Common myeloid progenitor, CD34-positive (primary cell): ENCODE data around the gene HMG20A.

Source experiments
- CTCF ChIA-PET: fragments of 350-600 bp; sonication (Branson Sonifier 250); formaldehyde crosslinking; loops from one replicate; lab custom pipeline; 2021; ENCODE audit warnings: antibody characterized with exemption; lab: Charles Lee
- POLR2A ChIA-PET: fragments of 350-600 bp; sonication (Branson Sonifier 250); formaldehyde crosslinking; loops from one replicate; lab custom pipeline; 2021; ENCODE audit warnings: antibody characterized with exemption; lab: Charles Lee
- DNase-seq, 3 donors: peaks; one replicate each; pipeline versions ENCODE4 v3.0.0 to v3.0.0-alpha.2; 2013
- H3K27ac ChIP-seq, 2 experiments: 1 replicate in 1 of 2; 2 replicates in 1 of 2; pipeline ENCODE4 v1.7.0; 2013; ENCODE audit warnings: inconsistent platforms in 2 of 2, low read length in 2 of 2, mild to moderate bottlenecking in 2 of 2, low read depth in 1 of 2, moderate library complexity in 1 of 2; ENCODE audit not compliant: severe bottlenecking in 2 of 2, insufficient read depth in 1 of 2, poor library complexity in 1 of 2
- H3K27me3 ChIP-seq, 5 experiments: replicated peaks in 2 of 5; 1 replicate in 3 of 5; 2 replicates in 2 of 5; pipeline versions ENCODE4 v1.6.1 to v1.7.0; 2013; ENCODE audit warnings: low read length in 4 of 5, mild to moderate bottlenecking in 2 of 5, moderate library complexity in 2 of 5, inconsistent platforms in 1 of 5; ENCODE audit not compliant: insufficient read depth in 5 of 5, control insufficient read depth in 4 of 5
- H3K36me3 ChIP-seq, 4 experiments: 1 replicate in 2 of 4; 2 replicates in 2 of 4; pipeline versions ENCODE4 v1.6.1 to v1.7.0; 2013; ENCODE audit warnings: low read length in 3 of 4, control low read depth in 1 of 4, mild to moderate bottlenecking in 1 of 4; ENCODE audit not compliant: control insufficient read depth in 4 of 4, insufficient read depth in 4 of 4
- H3K4me1 ChIP-seq, 4 experiments: 1 replicate in 3 of 4; 2 replicates in 1 of 4; pipeline versions ENCODE4 v1.6.1 to v1.7.1; 2013; ENCODE audit warnings: low read length in 3 of 4, mild to moderate bottlenecking in 3 of 4, control low read depth in 1 of 4, inconsistent platforms in 1 of 4, moderate library complexity in 1 of 4; ENCODE audit not compliant: control insufficient read depth in 4 of 4, insufficient read depth in 4 of 4; ENCODE audit errors: control extremely low read depth in 1 of 4
- H3K4me3 ChIP-seq, 7 experiments: 1 replicate in 4 of 7; 2 replicates in 3 of 7; pipeline versions ENCODE4 v1.5.1 to v1.7.0; 2013; ENCODE audit warnings: mild to moderate bottlenecking in 7 of 7, low read length in 6 of 7, moderate library complexity in 6 of 7, inconsistent platforms in 2 of 7, low read depth in 2 of 7, control low read depth in 1 of 7; ENCODE audit not compliant: insufficient read depth in 4 of 7, control insufficient read depth in 1 of 7; ENCODE audit errors: extremely low read depth in 1 of 7
- H3K9me3 ChIP-seq, 5 experiments: 1 replicate in 4 of 5; 2 replicates in 1 of 5; pipeline versions ENCODE4 v1.6.1 to v1.7.1; 2013; ENCODE audit warnings: low read length in 4 of 5, mild to moderate bottlenecking in 2 of 5, inconsistent platforms in 1 of 5, low read depth in 1 of 5, moderate library complexity in 1 of 5; ENCODE audit not compliant: control insufficient read depth in 4 of 5, insufficient read depth in 2 of 5; ENCODE audit errors: control extremely low read depth in 1 of 5
- WGBS: methylation state at CpG from one replicate; pipeline ENCODE4 v1.1.5; 2013; ENCODE audit not compliant: insufficient coverage; 5-methylcytosine and 5-hydroxymethylcytosine counted together

Gene HMG20A

GRCh38 chr15:77489647-77490046 lies 69.0 kb downstream of the HMG20A start:
- POLR2A ChIA-PET: interaction anchor here (0.6 kb wide), 1 partner anchor 343 kb away, joined by 4 read pairs; no protein-coding TSS in a partner anchor
- no peak overlapping the region for H3K4me3 ChIP-seq
- no peaks in the 10 kb centered on the region for H3K9me3 ChIP-seq
- peaks cover 0 to 13% (median 11%) of the 10 kb centered on the region in 4 experiments for H3K4me1 ChIP-seq
- no peak overlapping the region for H3K27ac ChIP-seq
- H3K27me3 ChIP-seq: no peaks in the 10 kb centered on the region
- DNase-seq: no peak
- peaks cover 5 to 17% (median 5%) of the 10 kb centered on the region in 4 experiments for H3K36me3 ChIP-seq
- CTCF ChIA-PET: no interaction called here
- 99% methylated on average over 5 of the region's 5 CpGs for WGBS

DNA sequence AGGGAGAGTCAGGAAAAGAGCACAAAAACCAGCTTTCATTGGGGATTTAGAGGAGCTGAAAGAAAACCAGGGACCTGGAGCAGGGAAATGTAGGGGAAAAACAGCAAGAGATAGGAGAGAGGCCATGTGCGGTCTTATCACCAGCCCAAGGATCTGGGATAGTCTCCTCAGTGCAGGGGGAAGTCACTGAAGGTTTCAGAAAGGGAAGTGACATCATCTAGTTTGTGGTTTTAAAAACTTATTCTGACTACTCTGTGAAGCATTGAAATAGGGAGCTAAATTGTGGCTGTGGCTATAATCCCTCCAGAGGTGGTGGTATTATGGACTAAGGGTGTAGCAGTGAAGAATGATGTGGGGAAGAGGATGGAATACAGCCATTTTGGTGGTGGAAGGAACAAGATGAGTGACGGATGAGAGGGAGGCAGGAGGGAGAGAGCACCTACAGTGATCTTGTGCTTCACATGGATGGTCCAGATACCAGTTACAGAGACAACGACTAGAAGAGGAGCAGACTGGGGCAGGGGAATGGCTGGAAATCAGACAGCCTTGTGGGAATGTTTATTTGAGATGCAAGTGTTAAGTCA lies 72.7 kb downstream of the HMG20A start:
- H3K4me1 ChIP-seq: peaks cover 0 to 27% (median 25%) of the 10 kb centered on the region in 4 experiments
- WGBS: 25% methylated on average over 3 of the region's 3 CpGs
- ChIA-PET CTCF (interaction anchor here (1.0 to 3.8 kb wide), 7 partner anchors 13 to 375 kb away, joined by 3 to 17 read pairs (median 4); no protein-coding TSS in a partner anchor), POLR2A (no interaction called here)
- H3K4me3 ChIP-seq: no peak overlapping the region
- H3K9me3 ChIP-seq: no peaks in the 10 kb centered on the region
- no peak overlapping the region for H3K27ac ChIP-seq
- peak; percentile 56 to 81 (median 74) for DNase-seq
- peaks cover 0 to 2% (median 0%) of the 10 kb centered on the region in 5 experiments for H3K27me3 ChIP-seq
- peaks cover 0 to 3% (median 0%) of the 10 kb centered on the region in 4 experiments for H3K36me3 ChIP-seq

DNA sequence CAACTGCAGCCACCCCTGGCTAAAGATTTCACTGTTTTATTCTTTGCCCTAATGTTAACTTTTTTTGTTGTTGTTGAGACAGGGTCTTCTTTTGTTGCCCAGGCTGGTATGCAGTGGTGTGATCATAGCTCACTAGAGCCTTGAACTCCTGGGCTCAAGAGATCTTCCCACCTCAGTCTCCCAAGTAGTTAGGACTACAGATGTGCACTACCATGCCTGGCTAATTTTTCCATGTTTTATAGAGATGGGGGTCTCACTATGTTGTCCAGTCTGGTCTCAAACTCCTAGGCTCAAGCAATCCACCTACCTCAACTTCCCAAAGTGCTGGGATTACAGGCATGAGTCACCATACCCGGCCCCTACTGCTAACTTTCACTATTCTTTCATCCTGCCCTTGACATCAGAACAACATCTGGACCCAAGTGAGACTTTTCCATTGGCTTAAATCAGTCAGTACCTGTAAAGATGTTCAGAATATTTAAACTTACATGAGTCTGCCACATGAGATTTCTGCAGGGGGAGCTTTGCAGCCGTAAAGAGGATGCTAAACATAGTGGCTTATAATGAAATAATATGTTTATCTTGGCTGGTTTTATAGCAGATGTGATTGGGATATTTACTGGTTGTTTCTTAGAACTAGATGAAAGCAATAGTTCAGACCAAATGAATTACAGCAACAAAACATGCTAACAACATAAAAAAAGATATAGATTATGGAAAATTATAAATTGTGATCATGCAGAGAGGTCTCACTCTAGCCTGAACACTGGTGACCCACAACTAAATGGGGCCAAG lies 73.6 kb downstream of the HMG20A start:
- no peak for DNase-seq
- peaks cover 0 to 3% (median 0%) of the 10 kb centered on the region in 4 experiments for H3K36me3 ChIP-seq
- H3K27me3 ChIP-seq: peaks cover 0 to 2% (median 0%) of the 10 kb centered on the region in 5 experiments
- peaks cover 0 to 27% (median 25%) of the 10 kb centered on the region in 4 experiments for H3K4me1 ChIP-seq
- CTCF ChIA-PET: interaction anchor here (1.0 to 6.3 kb wide), 7 partner anchors 12 to 375 kb away, joined by 3 to 80 read pairs (median 5); no protein-coding TSS in a partner anchor
- H3K27ac ChIP-seq: no peak overlapping the region
- WGBS: 100% methylated on average over 2 of the region's 2 CpGs
- POLR2A ChIA-PET: no interaction called here
- no peaks in the 10 kb centered on the region for H3K9me3 ChIP-seq
- H3K4me3 ChIP-seq: no peak overlapping the region

DNA sequence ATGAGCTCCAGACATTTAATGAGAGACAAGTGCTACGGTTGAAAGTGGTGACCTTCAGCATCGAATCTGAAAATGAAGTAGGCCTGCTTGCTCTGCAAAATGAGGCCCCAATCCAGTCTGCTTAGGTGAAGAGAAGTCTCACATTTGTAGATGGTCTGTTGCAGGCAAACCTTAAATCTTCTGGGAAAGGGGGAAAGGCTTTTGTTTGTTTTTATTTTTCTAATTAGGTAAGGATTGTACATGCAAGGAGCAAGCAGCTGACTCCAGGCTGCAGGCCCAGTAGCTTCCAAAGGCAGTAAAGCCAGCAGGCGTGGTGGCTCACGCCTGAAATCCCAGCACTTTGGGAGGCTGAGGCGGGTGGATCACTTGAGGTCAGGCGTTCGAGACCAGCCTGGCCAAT lies 74.3 kb downstream of the HMG20A start:
- ChIA-PET CTCF (interaction anchor here (1.1 to 6.3 kb wide), 4 partner anchors 48 to 376 kb away, joined by 3 to 80 read pairs (median 11); no protein-coding TSS in a partner anchor), POLR2A (no interaction called here)
- Histone ChIP-seq H3K27ac (no peak overlapping the region), H3K27me3 (peaks cover 0 to 2% (median 0%) of the 10 kb centered on the region in 5 experiments), H3K4me3 (no peak overlapping the region), H3K36me3 (no peaks in the 10 kb centered on the region), H3K9me3 (no peaks in the 10 kb centered on the region), H3K4me1 (peaks cover 0 to 27% (median 25%) of the 10 kb centered on the region in 4 experiments)
- no peak for DNase-seq
- WGBS: 93% methylated on average over 5 of the region's 7 CpGs

- peak in 2 of 3 donors; percentile 31 to 33 for DNase-seq
- no peak overlapping the region for H3K27ac ChIP-seq
- POLR2A ChIA-PET: no interaction called here
These were observed 75.3 kb downstream of the HMG20A start for GRCh38 chr15:77495838-77496596.

DNA sequence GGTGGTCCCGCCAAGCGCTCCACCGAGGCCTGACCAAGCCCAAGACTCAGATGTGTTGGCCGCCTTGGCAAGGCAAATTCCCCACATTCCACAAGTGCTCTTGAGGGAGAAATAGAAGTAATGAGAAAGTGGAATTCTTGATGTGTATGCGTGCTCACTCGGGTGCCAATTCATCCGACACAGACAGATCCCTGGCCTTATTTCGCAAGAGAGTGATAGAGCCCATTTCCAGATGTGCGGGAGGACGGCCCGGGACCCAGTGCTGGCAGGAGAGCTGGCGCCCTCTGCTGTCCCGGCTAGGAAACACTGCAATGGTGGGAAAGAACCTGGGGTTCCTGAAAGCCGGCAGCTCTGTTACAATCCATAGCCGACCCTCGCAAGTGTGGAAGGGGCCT lies 76.0 kb downstream of the HMG20A start:
- Histone ChIP-seq H3K27ac (no peak overlapping the region), H3K36me3 (no peaks in the 10 kb centered on the region), H3K4me3 (no peak overlapping the region), H3K27me3 (peaks cover 0 to 5% (median 0%) of the 10 kb centered on the region in 5 experiments), H3K9me3 (no peaks in the 10 kb centered on the region), H3K4me1 (peaks cover 0 to 27% (median 25%) of the 10 kb centered on the region in 4 experiments)
- WGBS: 11% methylated on average over 12 of the region's 16 CpGs
- DNase-seq: peak; percentile 72 to 80 (median 76)
- ChIA-PET CTCF (interaction anchor here (0.7 to 6.3 kb wide), 23 partner anchors 9 to 561 kb away, joined by 3 to 80 read pairs (median 4); no protein-coding TSS in a partner anchor), POLR2A (interaction anchor here (1.3 kb wide), 1 partner anchor 35 kb away, joined by 3 read pairs; no protein-coding TSS in a partner anchor)

More at GRCh38 chr15:77495838-77496596, 75.3 kb downstream of the HMG20A start:
- H3K36me3 ChIP-seq: no peaks in the 10 kb centered on the region
- H3K4me3 ChIP-seq: no peak overlapping the region
- CTCF ChIA-PET: interaction anchor here (1.1 to 6.3 kb wide), 13 partner anchors 8 to 554 kb away, joined by 3 to 80 read pairs (median 4); no protein-coding TSS in a partner anchor
- peaks cover 0 to 27% (median 25%) of the 10 kb centered on the region in 4 experiments for H3K4me1 ChIP-seq
- H3K9me3 ChIP-seq: no peaks in the 10 kb centered on the region
- 54% methylated on average over 4 of the region's 10 CpGs for WGBS
- H3K27me3 ChIP-seq: peaks cover 0 to 3% (median 0%) of the 10 kb centered on the region in 5 experiments
